Upper lobe of right lung (tissue), 1 donor: ENCODE measurements around the gene CRYGD. TPM values are rescaled to one million over a fixed set of nuclear protein-coding genes. Genes with fewer than 3 reads are reported as not detected.
"Not testable (repeated sequence)": the region's sequence is repeated elsewhere in the genome, so short reads cannot be mapped to it uniquely, and the experiment has no call there.

Experiments
- ATAC-seq: fragments of 200-7000 bp; cut with Tn5 transposase; one replicate; pipeline ENCODE4 v1.9.1; 2020; ENCODE audit warnings: mild to moderate bottlenecking, moderate library complexity
- DNase-seq: peaks from one replicate; pipeline ENCODE4 v3.0.0-alpha.2; 2020
- H3K27ac ChIP-seq: fragments of 200-600 bp; one replicate; pipeline ENCODE4 v1.8.0; 2022
- H3K27me3 ChIP-seq: fragments of 200-600 bp; one replicate; pipeline ENCODE4 v1.8.0; 2022; ENCODE audit warnings: mild to moderate bottlenecking
- H3K36me3 ChIP-seq: fragments of 200-600 bp; one replicate; pipeline ENCODE4 v1.8.0; 2022
- H3K4me1 ChIP-seq: fragments of 200-600 bp; one replicate; pipeline ENCODE4 v1.8.0; 2022
- H3K4me3 ChIP-seq: fragments of 200-600 bp; one replicate; pipeline ENCODE4 v1.8.0; 2022; ENCODE audit warnings: mild to moderate bottlenecking
- H3K9me3 ChIP-seq: fragments of 200-600 bp; one replicate; pipeline ENCODE4 v1.8.0; 2022
- intact Hi-C: fragments of 100-400 bp; cut with DNase I; formaldehyde crosslinking; loops from one replicate; pipeline ENCODE4 v1.11.0; 2022
- total RNA-seq: library from RNA; stranded (reverse); fragmentation: NEBNext Ultra II Directional; extraction: Animal tissue kit (Norgen Biotek cat#: 25700); gene quantifications from one replicate; pipeline ENCODE4 v1.2.1, GENCODE V29; 2021
- TF ChIP-seq, protein P1 (sequence below): fragments of 200-600 bp; IDR thresholded peaks from one replicate; pipeline ENCODE4 v1.8.0; 2022; ENCODE audit warnings: antibody characterized with exemption
- donor health status: DM: no; HTN: yes; CAD: no; lungs with severe emphysema.

CRYGD gene
- total RNA-seq, 1 donor from 2014 or later = not detected

DNA sequence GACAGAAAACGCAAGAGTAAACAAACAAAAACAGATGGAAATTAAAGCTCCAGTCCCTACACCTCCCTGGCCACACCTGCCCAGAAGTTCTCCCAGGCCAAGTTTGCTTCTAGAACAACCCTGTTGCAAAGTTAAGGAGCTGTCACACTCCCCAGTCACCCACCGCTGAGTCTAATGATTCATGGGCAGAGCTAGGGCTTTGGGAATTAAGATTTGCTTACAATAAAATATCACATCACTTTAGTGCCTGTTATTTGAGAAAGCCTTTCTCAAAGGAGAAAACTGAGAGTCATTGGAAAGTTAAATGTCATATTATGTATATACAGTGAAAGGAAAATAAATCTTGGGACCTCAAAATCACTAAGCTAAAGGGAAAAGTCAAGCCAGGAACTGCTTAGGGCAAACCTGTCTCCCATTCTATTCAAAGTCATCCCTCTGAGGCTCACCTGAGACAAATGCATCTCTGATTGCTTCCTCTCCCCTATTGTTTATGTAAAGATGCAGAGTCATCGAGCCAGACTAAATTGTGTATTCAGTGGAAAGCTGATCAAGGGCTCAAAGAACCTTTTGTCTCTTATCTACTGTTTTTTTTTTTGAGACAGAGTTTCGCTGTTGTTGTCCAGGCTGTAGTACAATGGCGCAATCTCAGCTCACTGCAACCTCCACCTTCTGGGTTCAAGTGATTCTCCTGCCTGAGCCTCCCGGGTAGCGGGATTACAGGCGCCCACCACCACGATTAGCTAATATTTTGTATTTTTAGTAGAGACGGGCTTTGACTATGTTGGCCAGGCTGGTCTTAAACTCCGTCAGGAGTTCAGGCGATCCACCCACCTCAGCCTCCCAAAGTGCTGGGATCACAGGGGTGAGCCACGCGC, 18.8 kb upstream of the CRYGD start:
- no peak for ATAC-seq
- DNase-seq = no peak
- Histone ChIP-seq H3K9me3 (no peaks in the 10 kb centered on the region), H3K4me1 (no peaks in the 10 kb centered on the region), H3K36me3 (no peaks in the 10 kb centered on the region), H3K4me3 (no peak overlapping the region), H3K27me3 (no peaks in the 10 kb centered on the region), H3K27ac (no peak overlapping the region)
- intact Hi-C loops = no loop called here
- TF ChIP-seq, protein P1, sequence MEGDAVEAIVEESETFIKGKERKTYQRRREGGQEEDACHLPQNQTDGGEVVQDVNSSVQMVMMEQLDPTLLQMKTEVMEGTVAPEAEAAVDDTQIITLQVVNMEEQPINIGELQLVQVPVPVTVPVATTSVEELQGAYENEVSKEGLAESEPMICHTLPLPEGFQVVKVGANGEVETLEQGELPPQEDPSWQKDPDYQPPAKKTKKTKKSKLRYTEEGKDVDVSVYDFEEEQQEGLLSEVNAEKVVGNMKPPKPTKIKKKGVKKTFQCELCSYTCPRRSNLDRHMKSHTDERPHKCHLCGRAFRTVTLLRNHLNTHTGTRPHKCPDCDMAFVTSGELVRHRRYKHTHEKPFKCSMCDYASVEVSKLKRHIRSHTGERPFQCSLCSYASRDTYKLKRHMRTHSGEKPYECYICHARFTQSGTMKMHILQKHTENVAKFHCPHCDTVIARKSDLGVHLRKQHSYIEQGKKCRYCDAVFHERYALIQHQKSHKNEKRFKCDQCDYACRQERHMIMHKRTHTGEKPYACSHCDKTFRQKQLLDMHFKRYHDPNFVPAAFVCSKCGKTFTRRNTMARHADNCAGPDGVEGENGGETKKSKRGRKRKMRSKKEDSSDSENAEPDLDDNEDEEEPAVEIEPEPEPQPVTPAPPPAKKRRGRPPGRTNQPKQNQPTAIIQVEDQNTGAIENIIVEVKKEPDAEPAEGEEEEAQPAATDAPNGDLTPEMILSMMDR = no peak

DNA sequence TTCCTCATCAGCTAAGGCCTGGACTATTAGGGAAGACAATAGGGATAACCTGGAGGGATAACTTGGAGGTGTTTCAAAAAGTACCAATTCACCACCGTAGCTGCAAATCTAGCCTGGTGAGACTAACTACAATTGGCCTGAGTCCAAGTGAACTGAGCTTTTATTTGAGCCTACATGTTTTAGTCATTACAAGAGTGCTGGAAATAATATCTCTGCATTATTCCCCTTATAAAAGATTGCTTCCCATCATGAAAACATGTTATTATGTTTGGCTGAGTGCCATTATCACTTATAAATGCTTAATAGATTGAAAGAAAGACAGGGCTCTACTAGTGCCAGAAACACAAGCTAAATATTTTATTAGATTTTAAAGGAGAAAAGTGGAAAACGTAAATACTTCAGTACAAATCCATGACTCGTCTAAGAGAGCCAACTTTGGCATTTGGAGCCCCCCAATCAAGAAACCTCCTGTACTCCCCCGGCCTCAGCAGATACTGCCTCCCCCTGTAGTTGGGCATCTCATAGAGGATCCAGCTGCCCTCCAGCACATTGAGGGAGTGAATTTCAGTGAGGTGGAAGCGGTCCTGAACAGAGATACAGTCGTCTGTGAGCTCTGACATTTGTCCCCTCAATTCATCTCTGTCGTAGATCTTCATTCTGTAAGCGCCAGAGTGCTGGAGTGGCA, 18.1 kb upstream of the CRYGD start:
- ATAC-seq (no peak), DNase-seq (no peak)
- Histone ChIP-seq H3K27me3 (no peaks in the 10 kb centered on the region), H3K36me3 (no peaks in the 10 kb centered on the region), H3K4me1 (no peaks in the 10 kb centered on the region), H3K9me3 (no peaks in the 10 kb centered on the region), H3K4me3 (no peak overlapping the region), H3K27ac (no peak overlapping the region)
- TF ChIP-seq, protein P1 = no peak
- intact Hi-C loops = no loop called here

DNA sequence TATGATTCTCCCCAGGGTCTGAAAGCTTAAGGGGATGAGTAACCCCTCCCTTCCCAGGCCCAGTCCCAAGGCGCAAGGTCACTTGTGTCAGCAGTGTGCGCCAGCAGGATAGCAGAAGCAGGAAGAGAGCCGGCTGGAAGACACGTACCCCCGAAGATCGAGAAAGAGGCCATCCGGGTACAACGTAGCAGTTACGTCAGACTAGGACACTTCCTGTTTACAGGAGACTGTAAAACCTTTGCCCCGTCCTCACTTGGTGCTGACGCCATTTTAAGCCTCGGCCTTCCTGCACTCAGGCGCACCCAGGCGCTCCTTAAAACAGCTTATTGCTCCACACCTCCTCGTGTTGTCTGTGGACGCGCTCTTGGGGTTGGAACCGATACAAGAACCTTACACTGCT, 15.1 kb upstream of the CRYGD start:
- Histone ChIP-seq H3K9me3 (no peaks in the 10 kb centered on the region), H3K27ac (no peak overlapping the region), H3K4me1 (no peaks in the 10 kb centered on the region), H3K4me3 (no peak overlapping the region), H3K36me3 (no peaks in the 10 kb centered on the region), H3K27me3 (no peaks in the 10 kb centered on the region)
- intact Hi-C loops = no loop called here
- no peak for ATAC-seq
- DNase-seq = no peak
- TF ChIP-seq, protein P1 = no peak

DNA sequence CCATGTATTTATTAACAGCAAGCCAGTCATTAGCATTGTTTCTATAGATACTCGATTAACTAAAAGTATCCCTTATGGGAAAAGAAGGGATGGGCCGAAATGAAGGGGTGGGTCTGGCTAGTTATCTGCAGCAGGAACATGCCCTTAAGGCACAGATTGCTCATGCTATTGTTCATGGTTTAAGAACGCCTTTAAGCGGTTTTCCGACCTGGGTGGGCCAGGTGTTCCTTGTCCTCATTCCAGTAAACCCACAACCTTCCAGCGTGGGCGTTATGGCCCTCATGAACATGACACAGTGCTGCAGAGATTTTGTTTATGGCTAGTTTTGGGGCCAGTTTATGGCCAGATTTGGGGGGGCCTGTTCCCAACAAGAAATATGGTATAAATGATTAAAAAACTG, 14.0 kb upstream of the CRYGD start:
- H3K27ac ChIP-seq, DNase-seq, H3K4me1 ChIP-seq, H3K36me3 ChIP-seq, ATAC-seq, H3K4me3 ChIP-seq, H3K9me3 ChIP-seq, H3K27me3 ChIP-seq, intact Hi-C loops: not testable (repeated sequence)

DNA sequence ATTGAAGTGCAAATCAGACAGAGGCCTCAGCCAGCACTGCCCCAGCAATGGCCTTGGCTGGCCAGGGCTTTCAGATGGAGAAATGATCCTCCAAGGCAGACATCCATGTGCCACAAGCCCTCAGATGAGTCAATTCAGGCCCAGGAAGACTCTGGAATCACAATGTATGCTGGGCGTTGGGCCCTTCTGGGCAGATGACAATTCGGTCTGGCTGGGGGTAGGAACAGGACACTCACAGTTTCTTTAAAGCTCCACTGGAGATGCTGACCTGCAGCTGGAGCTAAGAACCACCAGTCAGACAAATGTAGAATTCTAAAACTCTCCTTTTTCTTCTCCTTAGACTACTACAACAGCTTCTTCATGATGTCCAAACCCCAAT, 12.4 kb upstream of the CRYGD start:
- Histone ChIP-seq H3K9me3 (no peaks in the 10 kb centered on the region), H3K4me3 (no peak overlapping the region), H3K27ac (no peak overlapping the region), H3K4me1 (no peaks in the 10 kb centered on the region), H3K27me3 (no peaks in the 10 kb centered on the region), H3K36me3 (no peaks in the 10 kb centered on the region)
- no peak for DNase-seq
- ATAC-seq = no peak
- intact Hi-C loops = no loop called here
- TF ChIP-seq, protein P1 = no peak
